Mesendoderm (in vitro differentiated cells): ENCODE data around the gene CLIP3. TPM values are rescaled to one million over a fixed set of nuclear protein-coding genes. Genes with fewer than 3 reads are reported as not detected.

Source experiments
- DNase-seq: peaks from one replicate; pipeline ENCODE4 v3.0.0; 2013
- H2AK5ac ChIP-seq: 2 replicates; pipeline ENCODE4 v1.6.1; 2013; ENCODE audit warnings: low read length, inconsistent platforms
- H2BK120ac ChIP-seq: 2 replicates; pipeline ENCODE4 v1.6.1; 2013; ENCODE audit warnings: low read depth, mild to moderate bottlenecking, low read length, moderate library complexity, mixed read lengths
- H2BK15ac ChIP-seq: replicated peaks from 2 replicates; pipeline ENCODE4 v1.6.1; 2013; ENCODE audit warnings: low read depth, mild to moderate bottlenecking, moderate library complexity
- H2BK5ac ChIP-seq: 2 replicates; pipeline ENCODE4 v1.6.1; 2013; ENCODE audit warnings: low read length, inconsistent platforms
- H3K18ac ChIP-seq: 2 replicates; pipeline ENCODE4 v1.6.1; 2013; ENCODE audit warnings: mild to moderate bottlenecking, low read length, mixed read lengths
- H3K23ac ChIP-seq: one replicate; pipeline ENCODE4 v1.6.1; 2013; ENCODE audit warnings: low read length
- H3K27ac ChIP-seq: 2 replicates; pipeline ENCODE4 v1.5.1; 2013; ENCODE audit warnings: low read depth, mild to moderate bottlenecking, inconsistent platforms, low read length, moderate library complexity
- H3K27me3 ChIP-seq: 2 replicates; pipeline ENCODE4 v1.6.1; 2013; ENCODE audit warnings: low read length, control low read depth, mild to moderate bottlenecking, inconsistent platforms; ENCODE audit not compliant: insufficient read depth, poor library complexity
- H3K36me3 ChIP-seq: 2 replicates; pipeline ENCODE4 v1.6.1; 2013; ENCODE audit warnings: low read length, inconsistent platforms; ENCODE audit not compliant: control insufficient read depth, insufficient read depth
- H3K4ac ChIP-seq: one replicate; pipeline ENCODE4 v1.6.1; 2013; ENCODE audit warnings: low read depth, mild to moderate bottlenecking, low read length, moderate library complexity
- H3K4me1 ChIP-seq: 2 replicates; pipeline ENCODE4 v1.6.1; 2013; ENCODE audit warnings: low read depth, low read length, inconsistent platforms; ENCODE audit not compliant: control insufficient read depth
- H3K4me2 ChIP-seq: 2 replicates; pipeline ENCODE4 v1.6.1; 2013; ENCODE audit warnings: low read length
- H3K4me3 ChIP-seq: 2 replicates; pipeline ENCODE4 v1.5.1; 2013; ENCODE audit warnings: mild to moderate bottlenecking, low read length
- H3K56ac ChIP-seq: one replicate; pipeline ENCODE4 v1.6.1; 2013; ENCODE audit warnings: low read length
- H3K79me1 ChIP-seq: 2 replicates; pipeline ENCODE4 v1.6.1; 2013; ENCODE audit warnings: low read length, inconsistent platforms
- H3K79me2 ChIP-seq: 2 replicates; pipeline ENCODE4 v1.6.1; 2013; ENCODE audit warnings: mild to moderate bottlenecking, low read length; ENCODE audit not compliant: control insufficient read depth, insufficient read depth
- H3K9ac ChIP-seq: 2 replicates; pipeline ENCODE4 v1.6.1; 2013; ENCODE audit warnings: low read length, inconsistent platforms
- H4K5ac ChIP-seq: one replicate; pipeline ENCODE4 v1.6.1; 2013; ENCODE audit warnings: low read length
- H4K8ac ChIP-seq: one replicate; pipeline ENCODE4 v1.6.1; 2013; ENCODE audit warnings: low read depth, mild to moderate bottlenecking, control low read depth, low read length, moderate library complexity
- WGBS: extraction: QIAGEN DNeasy Blood & Tissue Kit; methylation state at CpG from one replicate; pipeline ENCODE4 v1.1.7; 2013; ENCODE audit warnings: low lambda C conversion rate, missing lambda C conversion rate; ENCODE audit not compliant: insufficient coverage; ENCODE audit errors: extremely low coverage; 5-methylcytosine and 5-hydroxymethylcytosine counted together
- polyA plus RNA-seq, 2 experiments: library from polyadenylated mRNA; stranded (reverse); fragments of 200-250 nt; gene quantifications; one replicate each; pipeline ENCODE4 v1.2.3, GENCODE V29; 2013

CLIP3 gene, protein sequence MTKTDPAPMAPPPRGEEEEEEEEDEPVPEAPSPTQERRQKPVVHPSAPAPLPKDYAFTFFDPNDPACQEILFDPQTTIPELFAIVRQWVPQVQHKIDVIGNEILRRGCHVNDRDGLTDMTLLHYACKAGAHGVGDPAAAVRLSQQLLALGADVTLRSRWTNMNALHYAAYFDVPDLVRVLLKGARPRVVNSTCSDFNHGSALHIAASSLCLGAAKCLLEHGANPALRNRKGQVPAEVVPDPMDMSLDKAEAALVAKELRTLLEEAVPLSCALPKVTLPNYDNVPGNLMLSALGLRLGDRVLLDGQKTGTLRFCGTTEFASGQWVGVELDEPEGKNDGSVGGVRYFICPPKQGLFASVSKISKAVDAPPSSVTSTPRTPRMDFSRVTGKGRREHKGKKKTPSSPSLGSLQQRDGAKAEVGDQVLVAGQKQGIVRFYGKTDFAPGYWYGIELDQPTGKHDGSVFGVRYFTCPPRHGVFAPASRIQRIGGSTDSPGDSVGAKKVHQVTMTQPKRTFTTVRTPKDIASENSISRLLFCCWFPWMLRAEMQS
- 6.4 TPM for polyA plus RNA-seq (2013, experiment 1 of 2)
- polyA plus RNA-seq (2013, experiment 2 of 2) = 6.7 TPM

DNA sequence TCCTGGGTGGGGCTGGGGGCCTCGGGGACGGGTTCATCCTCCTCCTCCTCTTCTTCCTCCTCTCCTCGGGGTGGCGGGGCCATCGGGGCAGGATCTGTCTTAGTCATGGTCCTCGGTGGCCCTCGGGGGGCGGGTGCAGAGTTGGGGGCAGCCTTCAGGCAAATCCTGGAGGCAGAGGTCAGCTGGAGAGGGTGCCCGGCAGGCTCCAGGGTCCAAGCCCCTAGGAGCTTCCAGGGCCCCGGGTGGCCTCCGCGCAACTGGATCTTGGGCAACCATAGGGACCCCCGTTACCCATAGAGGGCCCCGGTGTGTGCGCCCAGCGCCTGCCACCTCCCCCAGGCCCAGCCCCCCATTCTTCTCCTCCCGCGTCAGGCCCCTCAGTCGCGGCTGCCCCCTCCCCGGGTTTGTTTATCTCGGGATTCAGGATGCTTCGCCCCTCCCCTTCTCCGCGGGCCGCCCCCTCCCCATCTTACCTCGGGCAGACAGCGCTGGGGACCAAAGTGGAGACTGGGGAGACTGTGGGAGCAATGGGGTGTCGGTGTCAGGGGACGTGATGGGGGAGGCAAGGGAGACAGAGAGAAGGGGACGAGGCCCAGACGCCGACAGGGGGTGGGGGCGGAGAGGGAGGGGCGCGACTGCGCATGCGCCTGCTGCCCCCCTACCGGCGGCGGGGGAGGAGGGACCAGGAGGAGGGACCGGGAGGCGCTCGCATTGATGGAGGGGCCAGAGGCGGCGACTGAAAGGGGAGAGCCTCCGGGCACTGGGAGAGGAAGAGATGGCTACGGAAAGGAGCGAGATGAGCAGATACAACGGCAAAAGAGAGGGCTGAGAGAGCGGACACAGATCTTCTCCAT is at the start of gene CLIP3:
TSS of gene CLIP3 (minus strand) at position 623 of the 854 bp plus-strand sequence. CDS start at position 107, 516 bp downstream.
- Histone ChIP-seq H4K8ac (peak within 1 kb of the TSS; percentile 57), H2BK15ac (no peak within 1 kb of the TSS), H3K18ac (no peak within 1 kb of the TSS), H3K27ac (no peak within 1 kb of the TSS), H3K56ac (peak within 1 kb of the TSS; percentile 81), H2AK5ac (no peak within 1 kb of the TSS), H2BK5ac (no peak within 1 kb of the TSS), H3K4ac (no peak within 1 kb of the TSS), H3K9ac (peak within 1 kb of the TSS; percentile 59), H3K4me3 (peak within 1 kb of the TSS; percentile 72), H3K4me1 (no peaks in the 10 kb centered on the region), H4K5ac (no peak within 1 kb of the TSS), H3K23ac (no peak within 1 kb of the TSS), H3K79me2 (no peaks in the 10 kb centered on the region), H3K4me2 (peak within 1 kb of the TSS; percentile 80), H2BK120ac (no peak within 1 kb of the TSS), H3K27me3 (no peaks in the 10 kb centered on the region), H3K79me1 (no peaks in the 10 kb centered on the region), H3K36me3 (no peaks in the 10 kb centered on the region)
- no CpG with 5 or more reads among the region's 51 CpGs for WGBS
- DNase-seq = peak; percentile 77

GRCh38 chr19:36081894-36082293 is 49.2 kb upstream of the CLIP3 start:
- H3K36me3 ChIP-seq = peaks cover 15% of the 10 kb centered on the region
- no peaks in the 10 kb centered on the region for H3K4me1 ChIP-seq
- no peak overlapping the region for H3K4me2 ChIP-seq
- no peak overlapping the region for H2AK5ac ChIP-seq
- H3K27me3 ChIP-seq = no peaks in the 10 kb centered on the region
- no peak overlapping the region for H2BK15ac ChIP-seq
- no peak overlapping the region for H3K18ac ChIP-seq
- H3K56ac ChIP-seq = no peak overlapping the region
- H3K23ac ChIP-seq = no peak overlapping the region
- no peak overlapping the region for H3K27ac ChIP-seq
- H3K4ac ChIP-seq = no peak overlapping the region
- H4K5ac ChIP-seq = no peak overlapping the region
- no peaks in the 10 kb centered on the region for H3K79me1 ChIP-seq
- no peak overlapping the region for H3K9ac ChIP-seq
- H3K4me3 ChIP-seq = no peak overlapping the region
- DNase-seq = no peak
- H3K79me2 ChIP-seq = no peaks in the 10 kb centered on the region
- H4K8ac ChIP-seq = no peak overlapping the region
- H2BK120ac ChIP-seq = no peak overlapping the region
- WGBS = no CpG with 5 or more reads among the region's 7 CpGs
- no peak overlapping the region for H2BK5ac ChIP-seq

- Histone ChIP-seq H3K23ac (no peak overlapping the region), H2BK5ac (no peak overlapping the region), H3K4me2 (no peak overlapping the region), H4K8ac (no peak overlapping the region), H3K27ac (no peak overlapping the region), H2BK120ac (no peak overlapping the region), H4K5ac (no peak overlapping the region), H2BK15ac (no peak overlapping the region), H2AK5ac (no peak overlapping the region), H3K36me3 (peaks cover 15% of the 10 kb centered on the region), H3K56ac (no peak overlapping the region), H3K79me1 (no peaks in the 10 kb centered on the region), H3K18ac (no peak overlapping the region), H3K4me3 (no peak overlapping the region), H3K4me1 (no peaks in the 10 kb centered on the region), H3K27me3 (no peaks in the 10 kb centered on the region), H3K9ac (no peak overlapping the region), H3K79me2 (no peaks in the 10 kb centered on the region), H3K4ac (no peak overlapping the region)
- WGBS = no CpG with 5 or more reads among the region's 3 CpGs
- DNase-seq = no peak
These were observed 48.7 kb upstream of the CLIP3 start for GRCh38 chr19:36081385-36081784.

GRCh38 chr19:36079389-36079945 is 46.8 kb upstream of the CLIP3 start:
- H4K8ac ChIP-seq = no peak overlapping the region
- no peak overlapping the region for H3K18ac ChIP-seq
- H3K79me2 ChIP-seq = no peaks in the 10 kb centered on the region
- H3K27ac ChIP-seq = no peak overlapping the region
- H3K4me1 ChIP-seq = no peaks in the 10 kb centered on the region
- no peak overlapping the region for H3K9ac ChIP-seq
- no peak overlapping the region for H3K4me2 ChIP-seq
- H2AK5ac ChIP-seq = no peak overlapping the region
- H3K27me3 ChIP-seq = no peaks in the 10 kb centered on the region
- no peak for DNase-seq
- H3K79me1 ChIP-seq = no peaks in the 10 kb centered on the region
- H2BK5ac ChIP-seq = no peak overlapping the region
- no peak overlapping the region for H2BK120ac ChIP-seq
- peaks cover 13% of the 10 kb centered on the region for H3K36me3 ChIP-seq
- H3K23ac ChIP-seq = no peak overlapping the region
- H3K4me3 ChIP-seq = no peak overlapping the region
- no CpG with 5 or more reads among the region's 3 CpGs for WGBS
- H4K5ac ChIP-seq = no peak overlapping the region
- H2BK15ac ChIP-seq = no peak overlapping the region
- H3K56ac ChIP-seq = no peak overlapping the region
- H3K4ac ChIP-seq = no peak overlapping the region

DNA sequence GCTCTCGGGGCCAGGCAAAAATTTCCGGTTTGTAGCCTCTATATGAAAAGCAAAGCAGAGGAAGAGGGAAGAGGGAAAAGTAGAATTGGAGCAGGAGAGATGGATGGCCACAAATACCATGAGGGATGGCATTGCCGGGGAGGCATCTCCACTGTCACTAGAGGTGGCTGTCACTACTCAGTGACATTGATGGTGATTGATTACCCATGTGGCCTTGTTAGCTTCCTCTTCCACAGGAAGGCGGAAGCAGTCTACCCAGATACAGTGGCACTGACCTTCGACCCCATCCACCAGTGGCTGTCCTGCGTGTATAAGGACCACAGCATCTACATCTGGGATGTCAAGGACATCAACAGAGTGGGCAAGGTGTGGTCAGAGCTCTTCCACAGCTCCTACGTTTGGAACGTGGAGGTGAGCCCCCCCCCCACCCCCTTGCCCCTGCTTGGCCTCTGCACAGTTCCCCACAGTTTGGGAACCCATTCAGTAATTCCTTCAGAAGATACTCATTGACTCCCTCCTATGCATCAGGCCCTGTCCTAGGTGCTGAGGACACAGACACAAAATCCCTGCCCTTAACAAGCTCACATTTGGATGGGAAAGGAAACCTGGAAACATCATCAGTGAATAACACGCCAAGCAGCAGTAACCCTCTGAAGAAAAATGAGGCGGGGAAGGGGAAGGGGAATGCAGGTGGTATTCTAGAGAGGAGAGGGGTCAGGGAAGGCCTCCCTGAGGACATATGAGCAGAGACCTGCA is 40.6 kb upstream of the CLIP3 start:
- Histone ChIP-seq H3K4ac (no peak overlapping the region), H4K5ac (no peak overlapping the region), H2BK5ac (no peak overlapping the region), H3K4me3 (no peak overlapping the region), H3K4me1 (no peaks in the 10 kb centered on the region), H4K8ac (no peak overlapping the region), H2AK5ac (no peak overlapping the region), H3K79me1 (no peaks in the 10 kb centered on the region), H3K79me2 (no peaks in the 10 kb centered on the region), H3K18ac (no peak overlapping the region), H3K23ac (no peak overlapping the region), H3K9ac (no peak overlapping the region), H3K36me3 (peaks cover 8% of the 10 kb centered on the region), H2BK120ac (no peak overlapping the region), H3K27ac (no peak overlapping the region), H3K56ac (no peak overlapping the region), H3K4me2 (no peak overlapping the region), H2BK15ac (no peak overlapping the region), H3K27me3 (no peaks in the 10 kb centered on the region)
- DNase-seq = no peak
- WGBS = no CpG with 5 or more reads among the region's 10 CpGs
